Limb (tissue), 2 donors: ENCODE data around the gene ST13.
"Not testable (repeated sequence)": the region's sequence is repeated elsewhere in the genome, so short reads cannot be mapped to it uniquely, and the experiment has no call there.

Experiments
- DNase-seq, 2 donors: peaks; one replicate each; pipeline ENCODE4 v3.0.0-alpha.2; 2016; ENCODE audit errors: extremely low spot score in 2 of 2

The ST13 gene

DNA sequence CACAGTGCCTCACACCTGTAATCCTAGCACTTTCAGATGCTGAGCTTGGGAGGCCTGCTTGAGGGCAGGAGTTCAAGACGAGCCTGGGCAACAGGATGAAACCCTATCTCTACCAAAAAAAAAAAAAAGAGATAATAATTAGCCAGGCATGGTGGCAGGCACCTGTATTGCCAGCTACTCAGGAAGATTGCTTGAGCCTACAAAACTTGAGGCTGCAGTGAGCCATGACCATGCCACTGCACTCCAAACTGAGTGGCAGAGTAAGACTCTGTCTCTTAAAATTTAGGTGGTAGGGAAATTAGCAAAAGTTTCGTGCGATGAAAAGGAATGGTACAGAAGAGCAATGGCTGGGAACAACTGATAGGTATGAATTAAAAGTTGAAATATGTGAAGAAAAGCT, 18.0 kb downstream of the ST13 start:
- DNase-seq, result no peak

DNA sequence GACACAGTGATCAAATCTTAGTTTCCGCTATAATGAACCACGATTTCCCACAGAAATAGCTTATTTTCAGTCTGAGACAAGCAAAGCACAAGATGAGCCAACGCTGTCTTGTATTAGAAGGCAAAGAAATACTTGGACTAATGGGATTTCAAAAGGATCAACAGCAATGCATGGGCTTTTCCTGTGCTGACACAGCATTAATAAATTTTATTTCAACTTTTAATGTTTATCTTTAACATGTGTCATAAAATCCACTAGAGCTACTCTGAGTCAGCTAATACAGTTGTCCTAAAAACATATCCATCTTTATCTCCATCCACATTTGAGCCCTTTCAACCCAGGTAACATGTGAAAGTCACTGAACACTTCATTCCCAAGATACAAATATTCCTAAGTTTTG, 21.8 kb downstream of the ST13 start:
- no peak for DNase-seq

DNA sequence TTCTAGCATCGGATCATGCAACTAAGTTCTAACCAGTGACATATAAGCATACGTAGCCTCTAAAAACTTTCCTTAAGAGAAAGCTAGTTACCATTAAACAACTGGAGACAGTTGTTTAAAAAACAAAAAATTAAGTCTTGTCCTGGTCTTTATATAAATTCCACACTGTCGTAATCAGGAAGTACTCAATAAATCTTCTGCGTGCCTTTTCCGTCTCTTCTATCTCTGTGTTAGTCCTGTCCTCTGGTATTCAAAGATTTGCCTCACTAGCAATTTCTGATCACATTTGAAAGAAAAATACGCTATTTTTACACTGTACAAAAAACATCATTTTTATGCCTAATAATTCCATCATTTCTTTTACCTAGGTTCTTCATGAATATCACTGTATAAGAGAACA, 27.3 kb downstream of the ST13 start:
- DNase-seq, result no peak

DNA sequence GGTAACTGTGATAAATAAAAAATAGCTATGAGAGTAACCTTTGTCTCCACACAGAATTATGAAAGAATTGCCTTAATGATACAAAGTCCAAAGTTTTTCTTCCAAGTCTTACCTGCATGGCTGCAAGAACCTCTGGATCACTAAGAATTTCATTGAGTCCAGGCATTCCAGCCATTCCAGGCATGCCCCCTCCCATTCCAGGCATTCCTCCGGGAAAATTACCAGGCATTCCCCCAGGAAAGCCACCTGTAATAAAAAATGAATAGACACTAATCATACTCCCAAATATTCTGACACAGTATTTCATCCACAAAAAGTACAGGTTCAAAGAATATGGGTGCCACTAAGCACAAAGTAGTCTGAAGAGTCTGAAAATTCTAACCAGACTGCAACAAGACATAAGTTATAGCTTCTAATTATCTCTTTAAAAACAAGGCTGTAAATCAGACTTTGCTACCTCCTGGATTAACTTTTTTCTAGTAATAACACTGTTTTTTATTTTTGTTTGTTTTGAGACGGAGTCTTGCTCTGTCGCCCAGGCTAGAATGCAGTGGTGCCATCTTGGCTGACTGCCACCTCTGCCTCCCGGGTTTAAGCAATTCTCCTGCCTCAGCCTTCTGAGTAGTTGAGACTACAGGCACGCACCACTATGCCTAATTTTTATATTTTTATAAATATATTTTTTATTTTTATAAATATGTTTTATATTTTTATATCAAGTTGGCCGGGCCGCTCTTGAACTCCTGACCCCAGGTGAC, 29.3 kb downstream of the ST13 start:
- DNase-seq, result no peak

DNA sequence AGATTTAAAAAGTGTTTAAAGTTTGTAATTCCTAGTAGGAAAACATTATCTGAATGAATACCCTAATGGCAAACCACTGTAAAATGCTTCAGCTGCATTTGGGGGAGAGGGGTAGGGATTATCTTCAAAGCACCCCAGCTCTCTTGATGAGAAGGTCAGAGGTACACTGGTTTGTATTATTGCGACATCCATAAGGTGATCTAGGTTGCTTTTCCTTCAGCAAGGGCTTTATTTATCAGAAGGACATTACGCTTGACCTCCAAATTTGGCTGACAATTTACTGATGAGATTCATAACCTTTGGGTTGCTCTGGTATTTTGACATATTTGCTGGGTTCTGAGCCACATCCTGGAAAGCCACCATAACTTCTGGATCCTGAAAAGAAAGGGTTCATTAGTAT, 30.1 kb downstream of the ST13 start:
- not testable (repeated sequence) for DNase-seq

DNA sequence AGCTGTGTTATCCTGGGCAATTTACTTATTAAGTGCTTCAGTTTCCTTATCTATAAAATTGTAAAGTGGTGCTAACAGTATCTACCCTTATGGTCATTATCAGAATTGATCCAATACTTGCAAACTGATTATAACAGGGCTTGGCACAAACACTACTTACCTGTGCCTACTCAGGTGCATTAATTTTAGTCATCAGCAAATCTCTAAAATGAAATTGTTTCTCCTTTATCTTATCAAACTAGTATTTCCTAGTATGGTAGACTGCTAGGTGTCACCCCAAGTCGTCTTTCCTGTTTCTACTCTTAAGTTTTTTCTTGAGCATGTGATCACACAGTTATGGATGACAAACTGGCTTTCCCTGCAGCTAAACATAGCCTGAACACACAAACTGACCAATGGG, 33.0 kb downstream of the ST13 start:
- no peak for DNase-seq

DNA sequence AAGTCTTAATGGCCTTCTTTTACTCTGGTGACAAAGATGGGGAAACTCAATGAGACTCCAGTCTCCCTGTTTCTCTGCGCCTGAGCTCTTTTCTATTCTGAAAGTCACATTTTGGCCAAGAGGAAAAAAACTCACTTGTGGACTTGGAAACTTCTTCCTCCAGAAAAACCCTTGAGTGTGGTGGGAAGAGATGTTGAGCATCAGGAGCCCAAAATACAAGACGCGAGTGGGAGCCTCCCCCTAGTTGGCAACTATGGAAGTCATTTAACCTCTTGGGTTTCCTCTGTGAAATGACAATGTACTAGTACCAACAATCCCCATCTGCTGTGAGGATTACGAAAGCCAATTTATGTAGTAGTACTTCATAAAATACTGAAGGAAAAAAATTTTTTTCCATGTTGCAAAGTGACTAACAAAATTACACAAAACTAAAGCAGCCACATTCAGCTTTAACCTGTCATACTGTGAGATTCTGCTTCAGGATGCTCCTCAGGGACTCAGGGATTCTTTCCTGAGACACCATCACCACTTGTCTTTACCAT, 36.8 kb downstream of the ST13 start:
- peak in 1 of 2 donors; percentile 13 for DNase-seq

DNA sequence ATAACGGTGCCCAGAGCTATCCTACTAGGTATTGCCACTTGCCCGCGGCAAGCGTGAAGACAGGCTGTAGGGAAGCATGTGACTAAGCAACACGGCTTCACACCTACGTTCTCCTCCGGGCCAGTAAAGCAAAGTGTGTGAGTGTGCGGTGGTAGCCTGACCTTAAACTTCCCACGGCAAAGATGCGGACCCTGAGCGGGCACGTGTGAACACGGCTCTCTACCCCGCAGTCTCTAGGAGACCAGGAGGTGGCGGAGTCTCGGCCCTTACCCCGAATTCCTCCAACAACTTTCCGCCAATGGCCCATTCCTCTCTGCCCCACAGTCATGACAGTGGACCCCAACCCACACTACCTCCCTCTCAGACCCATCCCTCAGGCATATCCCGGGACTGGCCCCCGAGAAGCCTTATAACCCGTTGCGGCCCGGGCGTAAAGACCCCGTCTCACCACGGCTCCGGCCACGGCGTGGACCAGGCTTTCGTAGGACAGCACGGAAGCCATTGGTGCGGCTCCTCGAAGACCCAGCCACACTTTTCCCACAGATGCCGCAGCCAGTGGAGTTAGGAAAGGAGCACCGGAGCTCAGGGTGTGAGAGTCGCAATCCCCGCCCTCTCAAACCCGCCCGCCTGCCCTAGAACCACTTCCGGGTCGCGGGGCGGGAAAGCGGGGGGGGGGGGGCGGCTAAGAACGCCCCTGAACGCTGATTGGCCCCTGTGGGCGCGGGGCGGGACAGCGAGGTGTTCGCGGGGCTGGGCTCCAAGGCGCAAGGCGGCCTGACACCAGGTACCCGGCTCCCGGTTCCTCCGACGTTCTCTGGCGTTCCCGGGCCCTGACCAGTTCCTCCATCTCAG, 37.5 kb downstream of the ST13 start, which contains the start of gene SLC25A17:
Gene SLC25A17 (minus strand): TSS at position 600 of the 852 bp plus-strand sequence. CDS start 98 bp downstream, at position 502.
- peak; percentile 86 to 96 for DNase-seq

DNA sequence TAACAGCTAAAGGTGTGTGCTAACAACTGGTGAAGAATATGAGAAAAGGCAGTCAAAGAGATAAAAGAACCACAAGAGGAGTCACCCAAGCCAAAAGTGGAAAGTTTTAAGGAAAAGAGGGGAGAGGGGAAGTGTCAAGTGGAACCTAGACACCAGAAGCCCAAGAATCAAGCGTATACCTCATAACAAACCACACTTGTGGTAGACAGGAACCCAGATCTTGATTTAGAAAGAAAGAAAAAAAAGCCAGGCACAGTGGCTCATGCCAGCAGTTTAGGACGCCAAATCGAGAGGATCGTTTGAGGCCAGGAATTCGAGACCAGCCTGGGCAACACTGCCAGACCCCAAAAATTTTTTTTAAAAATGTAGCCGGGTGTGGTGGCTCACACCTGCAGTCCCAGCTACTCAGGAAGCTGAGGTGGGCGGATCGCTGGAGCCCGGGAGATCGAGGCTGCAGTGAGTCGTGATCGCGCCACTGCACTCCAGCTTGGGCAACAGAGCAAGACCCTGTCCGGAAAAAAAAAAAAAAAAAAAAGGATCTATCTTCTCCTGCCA, 38.2 kb downstream of the ST13 start:
- DNase-seq, result no peak

DNA sequence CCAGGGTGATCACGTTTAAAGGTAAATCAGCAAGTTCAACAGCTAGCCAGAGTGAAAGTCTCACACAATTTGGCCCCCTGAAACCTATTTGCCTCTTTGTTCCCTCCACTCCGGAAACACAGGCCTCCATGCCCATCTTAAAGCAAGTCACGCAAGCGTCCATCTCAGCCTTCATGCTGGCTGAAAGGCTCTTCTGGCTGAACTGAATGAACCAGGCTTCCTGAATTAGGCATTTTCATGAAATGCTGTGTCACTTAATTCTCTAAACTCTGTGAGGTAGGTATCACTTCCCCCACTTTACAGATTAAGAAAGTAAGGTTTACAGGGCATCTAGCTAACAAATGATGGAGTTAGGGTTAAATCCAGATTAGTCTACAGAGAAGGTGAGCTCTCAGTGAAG, 38.7 kb downstream of the ST13 start:
- no peak for DNase-seq

DNA sequence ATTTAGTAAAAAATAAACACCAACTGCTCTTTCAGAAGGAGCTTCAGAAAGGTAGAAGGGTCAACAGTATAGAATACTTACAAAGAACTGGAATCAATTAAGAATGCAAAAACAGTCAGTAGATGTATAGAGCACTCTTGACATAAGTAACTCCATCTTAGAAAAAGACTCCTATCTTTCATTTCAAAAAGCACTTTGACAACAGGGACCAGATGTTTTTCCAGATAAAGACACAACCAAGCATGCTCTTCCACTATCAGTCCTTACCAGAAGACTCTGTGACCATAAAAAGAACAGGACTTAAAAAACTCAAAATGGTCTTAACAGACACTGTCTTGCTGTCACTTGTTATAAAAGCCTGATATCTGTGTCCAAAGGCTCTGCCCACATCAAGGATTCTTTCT, 42.5 kb downstream of the ST13 start:
- no peak for DNase-seq

DNA sequence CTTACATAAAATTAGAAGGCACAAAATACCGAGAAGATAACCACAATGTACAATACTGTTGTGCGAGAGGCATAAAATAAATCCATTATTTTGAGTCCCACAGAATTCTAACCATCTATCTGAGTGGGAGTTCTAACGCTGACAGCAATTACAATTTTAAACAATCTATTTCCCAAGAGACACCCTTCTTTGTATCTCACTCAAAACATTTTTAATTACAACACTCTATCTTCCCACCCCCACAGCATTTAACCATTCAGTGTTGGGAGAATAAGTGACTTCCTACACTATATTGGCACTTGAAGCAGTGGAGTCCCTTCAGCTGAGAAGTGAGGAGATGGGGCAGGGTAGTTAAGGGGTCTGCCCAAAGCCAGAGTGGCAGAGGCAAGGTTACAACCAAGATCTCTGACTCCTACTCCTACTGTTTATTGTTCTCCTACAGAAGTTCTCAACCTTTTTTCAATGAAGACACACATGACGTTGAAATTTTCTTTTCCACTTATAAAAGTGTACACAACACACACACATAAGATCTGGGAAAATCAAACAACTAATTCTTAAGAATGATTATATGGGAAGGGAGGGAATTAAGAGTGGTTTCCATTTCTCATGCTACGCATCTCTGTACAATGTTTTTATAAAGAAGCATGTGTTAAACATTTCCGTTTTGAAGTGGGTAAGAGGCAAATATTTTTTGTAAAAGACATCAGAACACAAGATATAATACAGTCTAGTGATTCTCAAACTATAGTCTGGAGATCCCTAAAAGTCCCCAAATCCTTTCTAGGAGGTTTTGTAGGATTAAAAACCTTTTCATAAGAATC, 48.2 kb downstream of the ST13 start:
- DNase-seq, result no peak

DNA sequence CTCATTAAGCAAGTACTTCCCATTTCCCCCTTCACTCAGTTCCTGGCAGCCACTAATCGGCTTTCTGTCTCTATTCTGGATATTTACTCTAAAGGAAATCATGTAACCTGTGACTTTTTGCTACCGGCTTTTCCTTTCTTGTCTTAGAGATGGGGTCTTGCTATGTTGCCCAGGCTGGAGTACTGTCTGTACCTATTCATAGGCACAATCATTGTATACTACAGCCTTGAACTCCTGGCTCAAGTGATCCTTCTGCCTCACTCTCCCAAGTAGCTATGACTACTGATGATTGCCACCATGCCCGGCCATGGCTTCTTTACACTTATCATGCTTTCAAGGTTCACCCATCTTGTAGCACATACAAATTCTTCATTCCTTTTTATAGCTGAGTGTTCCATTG, 49.7 kb downstream of the ST13 start:
- DNase-seq, result no peak

DNA sequence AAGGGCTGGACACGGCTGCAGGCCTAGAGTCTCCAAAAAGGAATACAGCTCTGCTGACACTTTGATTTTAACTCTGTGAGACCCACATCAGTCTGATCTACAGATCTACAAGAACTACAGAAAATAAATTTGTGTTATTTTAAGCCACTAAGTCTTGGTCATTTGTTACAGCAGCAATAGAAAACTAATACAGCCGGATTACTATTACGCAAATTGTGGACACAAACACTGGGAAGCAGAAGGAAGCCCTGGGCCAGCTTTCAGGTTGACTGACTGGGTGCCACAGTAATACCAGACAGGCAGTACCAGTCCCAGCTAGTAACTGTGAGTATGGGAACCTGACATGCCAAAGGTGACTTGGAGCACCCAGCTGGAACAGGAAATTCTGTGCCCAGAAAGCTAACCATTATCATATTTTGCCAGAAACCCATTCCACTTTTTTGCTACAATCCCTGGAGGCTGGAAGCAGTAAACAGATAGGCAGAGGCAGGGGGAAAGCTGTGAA, 50.7 kb downstream of the ST13 start:
- no peak for DNase-seq

DNA sequence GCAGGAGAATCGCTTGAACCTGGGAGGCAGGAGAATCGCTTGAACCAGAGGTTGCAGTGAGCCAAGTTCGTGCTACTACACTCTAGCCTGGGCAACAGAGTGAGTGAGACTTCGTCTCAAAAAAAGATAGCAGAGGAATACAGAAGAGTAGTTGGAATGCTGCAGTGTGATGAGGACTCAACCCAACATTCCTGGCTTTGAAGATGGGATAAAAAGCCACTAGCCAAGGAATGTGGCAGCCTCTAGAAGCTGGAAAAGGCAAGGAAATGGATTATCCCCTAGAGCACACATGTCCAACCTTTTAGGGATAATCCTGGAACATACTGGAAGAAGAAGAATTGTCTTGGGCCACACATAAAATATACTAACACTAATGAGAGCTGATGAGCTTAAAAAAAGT, 51.2 kb downstream of the ST13 start:
- DNase-seq, result no peak

DNA sequence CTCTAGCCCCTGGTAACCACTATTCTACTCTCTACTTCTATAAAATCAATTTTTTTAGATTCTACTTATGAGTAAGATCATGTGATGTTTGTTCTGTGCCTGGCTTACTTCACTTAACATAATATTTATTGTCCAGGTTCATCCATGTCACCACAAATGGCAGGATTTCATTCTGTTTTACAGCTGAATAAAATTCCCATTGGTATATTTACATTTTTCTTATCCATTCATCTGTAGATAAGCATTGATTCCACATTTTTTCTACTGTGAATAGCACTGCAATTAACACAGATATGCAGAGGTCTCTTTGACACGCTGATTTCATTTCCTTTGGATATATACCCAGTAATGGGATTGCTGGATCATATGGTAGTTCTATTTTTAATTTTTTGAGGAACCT, 53.1 kb downstream of the ST13 start:
- no peak for DNase-seq

DNA sequence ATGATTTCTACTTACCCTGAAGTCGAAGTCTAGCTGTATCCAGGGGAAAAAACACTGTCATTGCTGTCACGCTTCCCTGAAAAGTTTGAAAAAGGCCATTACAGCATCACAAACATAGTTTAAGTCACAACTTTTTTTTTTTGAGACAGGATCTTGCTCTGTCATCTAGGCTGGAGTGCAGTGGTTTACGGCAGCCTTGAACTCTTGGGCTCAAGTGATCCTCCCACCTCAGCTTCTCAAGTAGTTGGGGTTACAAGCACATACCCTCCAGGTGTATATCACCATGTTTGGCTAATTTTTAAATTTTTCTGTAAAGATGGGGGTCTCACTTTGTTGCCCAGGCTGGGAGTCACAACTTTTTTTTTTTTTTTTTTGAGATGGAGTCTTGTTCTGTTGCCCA, 57.4 kb downstream of the ST13 start:
- DNase-seq, result no peak

DNA sequence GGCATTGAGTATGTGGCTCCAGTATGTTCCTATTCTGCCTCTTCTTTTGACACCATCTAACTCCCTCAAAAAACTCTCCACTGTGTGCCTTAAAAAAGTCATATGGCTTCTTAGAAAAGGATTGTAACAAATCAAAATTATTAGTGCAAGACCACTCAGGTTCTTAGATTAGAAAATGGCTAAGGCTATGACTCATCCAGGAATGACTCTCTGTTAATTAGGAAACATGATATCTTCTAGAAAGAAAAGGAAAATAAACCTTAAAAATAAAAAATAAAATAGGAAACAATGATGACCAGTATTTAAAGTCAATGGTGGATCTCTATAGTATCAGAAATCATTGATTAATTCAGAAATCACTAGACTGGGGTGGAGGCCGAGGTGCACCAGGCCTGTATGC, 59.0 kb downstream of the ST13 start:
- DNase-seq, result no peak

DNA sequence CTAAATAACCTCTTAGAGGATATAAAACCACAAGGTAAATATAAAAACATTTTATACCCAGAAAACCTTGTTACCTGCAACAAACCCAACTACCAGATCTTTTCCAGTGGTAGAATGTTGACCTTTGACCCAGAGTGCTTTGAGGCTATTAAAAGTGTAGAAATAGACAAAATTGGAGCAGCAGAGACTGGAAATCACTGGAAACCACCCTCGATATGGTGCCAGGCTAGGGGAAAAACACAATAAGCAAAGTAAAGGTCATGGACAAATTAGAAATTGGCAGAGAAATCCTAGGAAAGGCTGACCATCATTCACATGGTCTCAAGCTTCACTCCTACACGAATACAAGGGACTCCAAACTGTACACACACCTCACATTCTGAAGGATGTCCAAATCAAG, 64.0 kb downstream of the ST13 start:
- DNase-seq, result no peak

DNA sequence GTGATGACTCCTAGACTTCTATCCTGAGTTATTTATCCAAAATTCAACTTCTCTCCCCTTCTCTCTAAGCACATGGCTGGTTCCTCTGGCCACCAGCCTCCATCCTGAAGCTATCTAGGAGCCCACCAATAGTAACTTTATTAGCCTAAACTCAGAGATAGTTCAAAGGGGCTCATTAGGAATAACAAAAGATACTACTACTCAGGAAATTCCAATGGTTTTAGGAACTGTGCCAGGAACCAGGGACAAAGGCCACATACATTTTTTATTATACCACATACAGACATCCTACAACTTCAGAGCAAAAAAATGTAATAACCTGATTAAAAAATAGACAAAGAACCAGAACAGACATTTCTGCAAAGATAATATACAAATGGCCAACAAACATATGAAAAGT, 65.2 kb downstream of the ST13 start:
- no peak for DNase-seq

DNA sequence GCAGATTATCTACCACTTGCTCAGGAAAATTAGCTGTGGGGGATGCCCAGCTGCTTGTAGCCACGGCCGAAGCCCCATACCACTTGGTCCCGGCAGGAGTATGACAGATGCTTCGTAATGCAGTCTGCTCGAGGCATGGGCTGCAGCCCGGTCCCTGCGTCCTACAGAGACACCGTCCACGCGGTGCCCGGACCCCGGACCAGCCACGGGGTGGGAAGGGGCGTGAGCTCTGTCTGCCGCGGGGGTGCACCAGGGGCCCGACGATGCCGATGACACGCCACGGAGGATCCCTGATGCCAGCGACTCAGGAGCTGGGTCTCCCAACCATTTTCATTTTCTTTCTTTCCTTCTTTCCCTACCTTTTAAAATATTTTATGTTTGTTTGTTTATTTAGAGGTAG, 67.3 kb downstream of the ST13 start:
- no peak for DNase-seq
